ENCODE measurements around the gene BPHL.
"Not testable (repeated sequence)": the region's sequence is repeated elsewhere in the genome, so short reads cannot be mapped to it uniquely, and the experiment has no call there.

The BPHL gene

GRCh38 chr6:3135668-3136291 is 17.3 kb downstream of the BPHL start:
- DNase-seq (ENCODE audit: low spot score), result no peak
- TF ChIP-seq CTCF (IDR thresholded peaks at IDR 0.05), result no peak
- Histone ChIP-seq H3K4me3 (no peak overlapping the region), H3K27ac (no peak overlapping the region)

GRCh38 chr6:3136292-3137011 is 17.9 kb downstream of the BPHL start:
- TF ChIP-seq CTCF (IDR thresholded peaks at IDR 0.05), result no peak
- no peak overlapping the region for H3K4me3 ChIP-seq
- no peak for DNase-seq (ENCODE audit: low spot score)
- H3K27ac ChIP-seq, result no peak overlapping the region

GRCh38 chr6:3137057-3137777 is 18.7 kb downstream of the BPHL start:
- H3K27ac ChIP-seq, result no peak overlapping the region
- no peak overlapping the region for H3K4me3 ChIP-seq
- TF ChIP-seq CTCF (IDR thresholded peaks at IDR 0.05), result no peak
- DNase-seq (ENCODE audit: low spot score), result no peak

GRCh38 chr6:3137873-3138272 is 19.4 kb downstream of the BPHL start:
- not testable (repeated sequence) for H3K27ac ChIP-seq; DNase-seq (ENCODE audit: low spot score); H3K4me3 ChIP-seq

- TF ChIP-seq CTCF (IDR thresholded peaks at IDR 0.05), result no peak
- DNase-seq (ENCODE audit: low spot score), result no peak
- no peak overlapping the region for H3K4me3 ChIP-seq
- H3K27ac ChIP-seq, result peak overlapping the region in 1 of 2 donors; percentile 73
These were observed 19.8 kb downstream of the BPHL start for GRCh38 chr6:3138341-3138740.

- no peak for TF ChIP-seq CTCF (IDR thresholded peaks at IDR 0.05)
- peak overlapping the region in 1 of 2 donors; percentile 73 for H3K27ac ChIP-seq
- H3K4me3 ChIP-seq, result no peak overlapping the region
- DNase-seq (ENCODE audit: low spot score), result no peak
These were observed 20.8 kb downstream of the BPHL start for GRCh38 chr6:3139090-3139903.

GRCh38 chr6:3140201-3140600 is 21.7 kb downstream of the BPHL start:
- TF ChIP-seq CTCF (IDR thresholded peaks at IDR 0.05), result no peak
- no peak overlapping the region for H3K4me3 ChIP-seq
- peak overlapping the region in 1 of 2 donors; percentile 73 for H3K27ac ChIP-seq
- no peak for DNase-seq (ENCODE audit: low spot score)
